Thyroid gland (tissue), 4 donors: ENCODE measurements around the gene ZXDC.

Source experiments
- CTCF ChIP-seq, 6 experiments: fragments of 200-600 bp in 3 of 6; fragments of 450-650 bp in 3 of 6; sonication (generic) in 3 of 6; IDR thresholded peaks; one replicate each; pipeline ENCODE4 v1.5.1; 2016 to 2019; ENCODE audit warnings: antibody characterized with exemption in 6 of 6, mild to moderate bottlenecking in 2 of 6, inconsistent platforms in 1 of 6, moderate library complexity in 1 of 6
- POLR2A ChIP-seq, 2 donors: fragments of 450-650 bp; IDR thresholded peaks; one replicate each; pipeline ENCODE4 v1.6.1; 2017; ENCODE audit warnings: antibody characterized with exemption in 2 of 2, mild to moderate bottlenecking in 2 of 2, moderate library complexity in 1 of 2

DNA sequence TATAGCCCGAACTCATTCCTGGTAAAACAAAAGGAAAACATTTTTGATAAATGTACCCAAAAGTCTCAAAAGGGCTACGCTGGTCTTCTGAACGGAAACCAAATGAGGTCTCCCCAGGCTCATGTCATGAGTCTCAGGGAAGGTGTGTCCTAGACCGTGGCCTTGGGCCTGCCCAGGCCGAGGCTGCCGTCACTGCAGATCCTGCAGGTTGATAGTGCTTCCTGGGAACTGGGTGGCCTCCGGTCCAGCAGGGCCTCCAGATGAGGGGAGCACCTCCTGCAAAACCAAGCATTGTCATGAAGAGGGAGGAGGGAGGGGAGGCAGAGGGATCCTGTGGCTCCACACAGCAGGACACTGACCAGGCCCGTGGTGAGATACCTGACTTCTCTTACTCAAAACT, 37.5 kb downstream of the ZXDC start:
- TF ChIP-seq CTCF (IDR thresholded peaks at IDR 0.05) (no peak), POLR2A (IDR thresholded peaks at IDR 0.05) (no peak)
